ENCODE data around the gene SLC39A13.

SLC39A13 gene

GRCh38 chr11:47426062-47426956 is 17.9 kb downstream of the SLC39A13 start, which contains the start of gene PSMC3:
Gene PSMC3 (minus strand): TSS chr11:47426439. CDS start chr11:47426279, 160 bp downstream.
- peak; percentile 86 for DNase-seq (ENCODE audit: insufficient read length, low spot score)
- peak; percentile 85 for FAIRE-seq

GRCh38 chr11:47430524-47430923 is 22.1 kb downstream of the SLC39A13 start:
- no peak for DNase-seq (ENCODE audit: insufficient read length, low spot score)
- no peak for FAIRE-seq

DNA sequence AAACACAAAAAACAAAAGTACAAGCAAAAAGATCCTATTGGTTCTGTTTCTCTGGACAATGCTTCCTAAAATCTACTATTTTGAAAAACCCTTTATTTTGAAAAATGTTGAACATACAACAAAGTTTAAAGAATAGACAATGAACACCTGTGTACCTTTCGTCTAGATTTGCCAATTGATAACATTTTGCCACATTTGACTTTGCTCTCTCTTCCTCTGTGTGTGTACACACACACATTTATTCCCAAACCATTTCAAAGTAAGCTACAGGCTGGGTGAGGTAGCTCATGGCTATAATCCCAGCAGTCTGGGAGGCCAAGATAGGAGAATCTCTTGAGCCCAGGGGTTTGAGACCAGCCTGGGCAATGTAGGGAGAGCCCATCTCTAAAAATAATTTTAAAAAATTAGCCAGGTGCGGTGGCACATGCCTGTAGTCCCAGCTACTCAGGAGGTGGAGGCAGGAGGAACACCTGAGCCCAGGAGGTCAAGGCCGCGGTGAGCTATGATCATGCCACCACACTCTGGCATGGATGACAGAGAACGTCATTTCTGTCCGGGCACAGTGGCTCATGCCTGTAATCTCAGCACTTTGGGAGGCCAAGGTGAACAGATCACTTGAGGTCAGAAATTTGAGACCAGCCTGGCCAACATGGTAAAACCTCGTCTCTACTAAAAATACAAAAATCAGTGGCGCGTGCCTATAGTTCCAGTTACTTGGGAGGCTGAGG is 23.1 kb downstream of the SLC39A13 start:
- DNase-seq (ENCODE audit: insufficient read length, low spot score) (no peak), FAIRE-seq (no peak)

- FAIRE-seq (no peak), DNase-seq (ENCODE audit: insufficient read length, low spot score) (no peak)
These were observed 24.8 kb downstream of the SLC39A13 start for GRCh38 chr11:47433157-47433556.

DNA sequence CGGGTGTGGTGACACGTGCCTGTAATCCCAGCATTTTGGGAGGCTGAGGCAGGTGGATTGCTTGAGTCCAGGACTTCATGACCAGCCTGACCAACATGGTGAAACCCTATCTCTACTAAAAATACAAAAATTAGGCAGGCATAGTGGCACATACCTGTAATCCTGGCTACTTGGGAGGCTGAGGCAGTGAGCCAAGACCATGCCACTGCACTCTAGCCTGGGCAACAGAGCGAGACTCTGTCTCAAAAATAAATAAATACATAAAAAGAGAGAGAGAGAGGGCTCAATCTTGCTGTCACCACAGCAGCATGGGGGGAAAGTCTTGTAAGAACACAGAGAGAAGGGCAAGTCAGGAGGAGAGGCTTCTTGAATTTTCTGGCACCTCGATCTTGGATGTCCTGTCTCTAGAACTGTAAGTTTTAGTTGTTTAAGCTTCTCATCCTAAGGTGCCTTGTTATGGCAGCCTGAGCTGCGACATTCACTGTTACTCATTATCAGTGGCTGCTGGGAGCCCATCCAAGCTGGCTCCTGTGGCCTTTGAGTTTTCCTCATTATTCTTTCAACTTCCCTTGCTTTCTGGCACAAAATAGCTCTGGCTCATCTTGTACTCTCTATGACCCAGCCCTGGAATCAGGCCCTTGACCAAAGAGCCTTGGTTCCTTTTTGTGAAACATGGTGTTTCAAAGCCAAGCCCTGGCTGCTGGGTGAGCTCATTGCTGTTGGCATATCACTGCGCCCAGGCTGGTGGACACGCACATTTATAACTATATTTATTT is 25.8 kb downstream of the SLC39A13 start:
- FAIRE-seq (no peak), DNase-seq (ENCODE audit: insufficient read length, low spot score) (no peak)

DNA sequence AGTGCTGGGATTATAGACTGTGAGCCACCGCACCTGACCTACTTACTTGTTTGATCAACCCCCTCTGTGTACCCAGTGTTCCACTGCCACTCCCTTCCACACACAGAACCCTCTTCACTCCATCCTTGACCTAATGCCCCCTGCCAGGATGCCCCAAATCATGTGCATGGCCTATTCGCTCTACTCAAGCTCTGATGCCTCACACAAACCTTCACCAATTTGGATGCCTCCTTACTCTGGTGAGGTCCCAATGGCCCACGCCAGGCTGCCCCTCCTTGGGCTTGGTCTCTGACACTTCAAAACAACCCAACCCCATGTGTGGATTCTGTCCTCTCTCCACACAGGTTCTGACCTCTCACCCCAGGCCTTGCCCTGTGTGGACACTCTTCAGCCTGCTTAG is 27.3 kb downstream of the SLC39A13 start:
- FAIRE-seq = no peak
- DNase-seq (ENCODE audit: insufficient read length, low spot score) = no peak

DNA sequence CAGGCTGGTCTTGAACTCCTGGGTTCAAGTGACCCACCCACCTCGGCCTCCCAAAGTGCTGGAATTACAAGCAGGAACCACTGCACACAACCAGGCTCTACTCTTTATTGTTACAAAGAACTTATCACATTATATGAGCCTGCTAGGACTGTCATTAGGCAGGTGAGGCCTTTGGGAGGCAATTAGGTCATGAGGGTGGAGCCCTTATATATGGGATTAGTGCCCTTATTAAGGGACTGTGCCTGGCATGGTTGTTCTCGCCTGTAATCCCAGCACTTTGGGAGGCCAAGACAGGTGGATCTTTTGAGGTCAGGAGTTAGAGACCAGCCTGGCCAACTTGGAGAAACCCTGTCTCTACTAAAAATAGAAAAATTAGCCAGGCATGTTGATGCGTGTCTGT is 28.3 kb downstream of the SLC39A13 start:
- FAIRE-seq = no peak
- DNase-seq (ENCODE audit: insufficient read length, low spot score) = no peak

DNA sequence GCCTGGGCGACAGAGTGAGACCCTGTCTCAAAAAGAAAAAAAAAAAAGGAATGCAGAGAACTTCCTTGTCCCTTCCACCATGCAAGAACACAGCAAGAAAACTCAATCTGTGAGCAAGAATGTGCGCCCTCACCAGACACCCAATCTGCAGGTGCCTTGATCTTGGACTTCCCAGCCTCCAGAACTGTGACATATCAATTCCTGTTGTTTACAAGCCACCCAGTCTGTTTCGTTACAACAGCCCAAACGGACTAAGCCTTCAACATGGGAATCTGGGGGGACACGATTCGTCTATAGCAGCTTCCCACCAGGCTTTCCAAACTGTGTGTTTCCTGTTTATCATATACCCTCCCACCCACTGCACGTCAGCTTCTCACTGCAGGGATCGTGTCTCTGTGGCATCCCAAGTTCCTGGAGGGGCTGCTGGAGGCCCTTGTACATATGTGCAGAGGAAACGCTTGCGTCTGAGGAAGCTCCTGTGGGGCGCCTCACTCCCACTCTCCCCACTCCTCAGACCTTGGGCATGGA is 28.9 kb downstream of the SLC39A13 start:
- no peak for DNase-seq (ENCODE audit: insufficient read length, low spot score)
- no peak for FAIRE-seq

GRCh38 chr11:47437746-47438418 is 29.5 kb downstream of the SLC39A13 start:
- DNase-seq (ENCODE audit: insufficient read length, low spot score) (no peak), FAIRE-seq (no peak)

DNA sequence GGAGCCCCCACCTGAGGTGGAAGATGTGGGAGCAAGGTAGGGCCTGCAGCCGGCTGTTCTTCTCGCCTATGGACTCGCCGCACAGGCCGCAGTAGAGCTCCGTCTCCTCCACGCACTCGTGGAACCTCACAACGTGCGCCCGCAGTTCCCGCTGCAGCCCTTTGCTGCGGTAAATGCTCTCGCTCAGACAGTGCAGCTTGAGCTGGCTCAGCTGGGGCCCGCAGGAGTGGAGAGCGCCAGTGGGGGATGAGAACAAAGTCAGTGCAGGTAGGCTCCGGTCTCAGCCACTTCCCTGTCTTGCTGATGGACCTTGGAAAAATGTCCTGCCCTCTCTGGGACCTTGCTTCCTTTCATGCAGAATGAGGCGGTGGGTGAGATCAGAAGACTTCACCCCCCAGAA is 30.3 kb downstream of the SLC39A13 start:
- no peak for DNase-seq (ENCODE audit: insufficient read length, low spot score)
- FAIRE-seq = no peak

DNA sequence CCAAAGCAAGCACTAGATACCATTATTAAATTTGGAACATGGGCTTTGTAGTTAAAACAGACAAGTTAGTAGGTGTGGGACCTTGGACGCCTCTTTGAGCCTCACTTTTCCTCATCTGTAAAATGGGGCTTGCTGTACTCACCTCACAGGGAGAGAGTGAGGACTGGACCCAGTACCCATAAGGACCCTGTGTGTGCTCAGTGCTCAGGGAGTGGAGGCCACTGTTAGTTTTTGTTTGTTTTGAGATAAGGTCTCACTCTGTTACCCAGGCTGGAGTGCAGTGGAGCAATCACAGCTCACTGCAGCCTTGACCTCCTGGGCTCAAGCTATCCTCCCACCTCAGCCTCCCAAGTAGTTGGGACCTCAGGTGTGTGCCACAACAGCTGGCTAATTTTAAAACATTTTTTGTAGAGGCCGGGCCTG is 31.7 kb downstream of the SLC39A13 start:
- DNase-seq (ENCODE audit: insufficient read length, low spot score) (no peak), FAIRE-seq (no peak)

DNA sequence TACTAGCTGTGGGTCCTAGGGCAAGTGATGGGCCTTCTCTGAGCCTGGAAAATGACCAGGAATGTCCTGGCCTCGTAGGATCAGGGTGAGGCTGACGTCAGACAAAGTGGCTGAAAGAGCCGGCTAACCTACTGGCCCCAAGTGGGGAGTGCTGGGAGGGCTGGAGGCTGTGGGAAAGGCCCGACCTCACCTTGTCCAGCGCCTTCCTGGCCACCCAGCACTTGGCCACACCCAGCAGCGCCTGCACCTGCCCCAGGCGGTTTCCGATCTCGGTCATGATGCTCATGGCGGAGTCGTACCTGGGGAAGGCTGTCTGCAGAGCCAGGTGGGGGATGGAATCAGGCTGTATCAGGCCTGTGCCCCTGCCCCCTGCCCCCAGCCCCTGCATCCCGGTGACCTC is 33.0 kb downstream of the SLC39A13 start:
- DNase-seq (ENCODE audit: insufficient read length, low spot score) (no peak), FAIRE-seq (no peak)

GRCh38 chr11:47442514-47442913 is 34.1 kb downstream of the SLC39A13 start:
- FAIRE-seq (no peak), DNase-seq (ENCODE audit: insufficient read length, low spot score) (no peak)

DNA sequence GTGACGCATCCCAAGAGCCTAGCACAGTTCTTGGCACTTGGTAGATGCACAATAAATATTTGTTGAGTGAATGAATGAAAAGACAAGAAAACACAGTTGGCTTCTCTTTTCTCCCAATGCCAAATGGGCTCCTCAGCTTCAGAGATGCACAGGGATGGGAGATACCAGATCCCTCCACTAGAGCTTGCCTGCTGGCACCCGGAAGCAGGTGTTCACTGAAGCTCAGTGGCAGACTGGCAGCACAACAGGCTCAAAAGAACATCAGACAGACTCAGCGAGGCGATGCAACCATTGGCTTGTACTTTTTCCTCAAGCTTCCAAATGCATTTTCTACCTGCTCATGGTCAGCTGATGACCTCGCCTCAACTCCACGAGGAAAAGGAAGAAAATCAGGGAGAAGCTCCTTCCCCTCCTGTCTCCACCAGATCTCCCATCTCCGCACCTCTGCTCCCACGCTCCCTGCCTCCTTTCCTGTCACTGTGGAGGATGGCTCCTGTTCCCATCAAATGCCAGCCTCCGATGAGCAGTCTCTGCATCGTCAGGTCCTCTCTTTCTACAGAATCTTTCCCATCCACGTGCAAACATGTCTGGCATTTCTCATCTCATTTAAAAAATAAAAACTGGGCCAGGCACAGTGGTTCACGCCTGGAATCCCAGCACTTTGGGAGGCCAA is 34.8 kb downstream of the SLC39A13 start:
- FAIRE-seq = no peak
- no peak for DNase-seq (ENCODE audit: insufficient read length, low spot score)

DNA sequence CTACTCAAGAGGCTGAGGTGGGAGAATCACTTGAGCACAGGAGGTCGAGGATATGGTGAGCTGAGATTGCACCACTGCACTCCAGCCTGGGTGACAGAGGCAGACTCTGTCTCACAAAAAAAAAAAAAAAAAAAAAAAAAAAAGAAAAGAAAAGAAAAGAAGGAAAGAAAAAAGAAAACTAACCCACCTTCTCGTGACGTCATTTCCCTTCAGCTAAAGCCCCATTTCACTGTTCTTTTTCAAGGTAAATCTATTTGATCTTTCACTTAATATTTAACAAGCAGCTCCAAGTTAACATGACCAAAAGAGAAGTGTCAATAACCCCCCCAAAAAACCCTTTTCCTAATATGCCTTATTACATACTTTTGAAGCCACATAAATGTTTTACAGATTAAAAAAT is 35.4 kb downstream of the SLC39A13 start:
- no peak for DNase-seq (ENCODE audit: insufficient read length, low spot score)
- no peak for FAIRE-seq

DNA sequence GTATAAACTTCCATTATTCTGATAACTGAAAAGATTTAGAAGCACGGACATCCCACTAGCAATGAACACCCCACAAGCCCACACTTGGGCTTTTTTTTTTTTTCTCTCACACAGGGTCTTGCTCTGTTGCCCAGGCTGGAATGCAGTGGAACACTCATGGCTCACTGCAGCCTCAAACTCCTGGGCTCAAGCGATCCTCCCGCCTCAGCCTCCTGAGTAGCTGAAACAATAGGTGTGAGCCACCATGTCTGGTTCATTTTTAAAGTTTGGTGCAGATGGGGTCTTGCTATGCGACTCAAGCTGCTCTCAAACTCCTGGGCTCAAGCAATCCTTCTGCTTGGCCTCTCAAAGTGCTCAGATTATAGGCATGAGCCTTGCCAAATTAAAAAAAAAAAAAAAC is 37.5 kb downstream of the SLC39A13 start:
- FAIRE-seq = no peak
- no peak for DNase-seq (ENCODE audit: insufficient read length, low spot score)

DNA sequence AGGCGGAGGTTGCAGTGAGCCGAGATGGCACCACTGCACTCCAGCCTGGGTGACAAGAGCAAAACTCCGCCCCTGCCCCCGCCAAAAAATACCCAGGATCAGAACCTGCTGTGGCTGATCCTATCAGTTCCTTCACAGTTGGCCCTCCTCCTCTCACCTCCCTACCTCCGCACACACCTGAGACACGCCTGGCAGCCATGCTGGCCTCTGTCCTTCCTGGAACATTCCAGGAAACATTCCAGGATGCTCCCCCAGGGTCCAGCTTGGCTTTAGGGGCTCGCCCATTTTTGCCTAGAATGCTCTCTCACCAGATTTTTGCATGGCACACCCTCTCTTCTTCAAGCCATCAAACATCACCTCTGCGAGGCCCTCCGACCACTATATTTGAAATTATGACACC is 38.4 kb downstream of the SLC39A13 start:
- FAIRE-seq (no peak), DNase-seq (ENCODE audit: insufficient read length, low spot score) (no peak)

GRCh38 chr11:47447906-47448305 is 39.5 kb downstream of the SLC39A13 start:
- FAIRE-seq = no peak
- DNase-seq (ENCODE audit: insufficient read length, low spot score) = no peak

DNA sequence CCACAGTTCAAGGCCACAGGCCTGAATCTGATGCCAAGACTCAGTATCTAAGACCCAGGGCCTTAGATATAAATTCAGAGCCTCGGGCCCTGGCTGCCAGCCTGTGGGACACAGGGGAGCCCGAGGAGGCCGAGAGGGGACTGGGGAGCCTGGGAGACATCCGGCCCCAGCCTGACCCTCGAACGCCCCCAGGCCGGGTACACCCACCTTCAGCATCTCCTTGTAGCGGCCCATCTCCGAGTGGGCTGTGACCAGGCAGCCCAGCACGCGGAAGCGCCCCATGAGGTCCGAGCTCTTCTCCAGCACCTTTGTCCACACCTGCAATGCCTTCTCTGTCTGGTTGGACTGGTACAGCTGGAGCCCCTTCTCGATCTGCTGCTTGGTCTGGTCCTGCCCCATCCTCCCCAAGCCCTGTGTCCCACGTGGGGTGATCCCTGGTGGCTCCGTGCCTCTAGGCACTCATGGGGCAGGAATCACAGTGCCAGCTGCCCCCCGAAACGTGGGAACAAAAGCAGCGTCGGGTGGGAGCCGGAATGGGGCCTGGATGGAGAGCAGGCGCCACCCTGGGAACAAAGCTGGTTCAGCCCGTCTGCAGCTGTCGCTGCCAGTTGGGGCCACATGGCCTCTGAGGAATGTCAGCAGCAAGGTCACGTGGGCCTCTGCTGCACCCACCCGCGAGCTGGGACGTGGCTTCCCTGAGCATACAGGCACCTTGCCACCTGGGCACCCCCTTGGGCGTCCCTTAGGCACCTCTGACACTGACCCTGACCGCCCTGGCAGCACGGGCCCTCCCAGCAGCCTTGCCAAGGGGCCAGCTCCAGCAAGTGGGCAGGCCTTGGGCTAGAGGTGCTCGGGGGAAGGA is 40.4 kb downstream of the SLC39A13 start, which contains the start of gene RAPSN:
Gene RAPSN, minus strand, starts transcription at position 571 of the 862 bp plus-strand sequence. Its CDS starts 172 bp downstream, at position 399.
- DNase-seq (ENCODE audit: insufficient read length, low spot score) = no peak
- FAIRE-seq = no peak
